Pons (tissue), 1 donor: Measurements from ENCODE around the gene ALDH1L2.
"Not testable (repeated sequence)": the region's sequence is repeated elsewhere in the genome, so short reads cannot be mapped to it uniquely, and the experiment has no call there.

Source experiments
- DNase-seq: peaks from one replicate; pipeline ENCODE4 v3.0.0-alpha.2; 2016; ENCODE audit warnings: low spot score

The ALDH1L2 gene

DNA sequence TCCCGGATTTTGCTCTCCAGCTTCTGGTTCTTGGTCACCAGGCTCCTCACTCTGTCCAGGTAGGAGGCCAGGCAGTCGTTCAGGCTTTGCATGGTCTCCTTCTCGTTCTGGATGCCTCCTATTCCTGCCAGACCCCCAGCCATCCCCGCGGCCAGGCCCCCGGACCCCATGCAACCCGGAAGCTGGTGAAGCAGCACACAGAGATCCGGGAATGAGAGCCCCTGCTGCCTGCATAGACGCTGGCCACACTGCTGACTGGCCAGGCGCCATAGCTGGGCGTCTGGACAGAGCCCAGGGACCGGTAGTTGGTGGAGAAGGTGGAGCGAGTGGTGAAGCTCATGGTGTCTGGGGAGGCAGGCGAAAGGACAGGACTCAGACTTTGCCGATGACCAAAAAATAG lies 106.6 kb downstream of the ALDH1L2 start:
- not testable (repeated sequence) for DNase-seq

DNA sequence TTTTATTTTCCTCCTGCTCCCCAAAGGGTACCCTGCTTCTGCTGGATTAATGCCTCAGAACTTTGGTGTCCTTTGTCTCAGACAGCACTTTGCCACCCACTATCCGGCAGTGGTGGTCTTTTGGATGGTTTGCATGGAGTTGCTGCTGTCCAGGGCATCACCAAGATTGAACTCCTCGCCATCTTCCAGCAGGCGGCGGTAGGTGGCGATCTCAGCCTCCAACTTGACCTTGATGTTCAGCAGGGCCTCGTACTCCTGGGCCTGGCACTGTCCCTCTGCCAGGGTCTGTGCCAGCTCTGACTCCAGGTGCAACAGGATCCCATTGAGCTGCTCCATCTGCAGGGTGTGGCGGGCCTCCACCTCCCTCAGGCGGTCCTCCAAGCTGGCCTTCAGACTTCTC lies 107.6 kb downstream of the ALDH1L2 start:
- DNase-seq: no peak

DNA sequence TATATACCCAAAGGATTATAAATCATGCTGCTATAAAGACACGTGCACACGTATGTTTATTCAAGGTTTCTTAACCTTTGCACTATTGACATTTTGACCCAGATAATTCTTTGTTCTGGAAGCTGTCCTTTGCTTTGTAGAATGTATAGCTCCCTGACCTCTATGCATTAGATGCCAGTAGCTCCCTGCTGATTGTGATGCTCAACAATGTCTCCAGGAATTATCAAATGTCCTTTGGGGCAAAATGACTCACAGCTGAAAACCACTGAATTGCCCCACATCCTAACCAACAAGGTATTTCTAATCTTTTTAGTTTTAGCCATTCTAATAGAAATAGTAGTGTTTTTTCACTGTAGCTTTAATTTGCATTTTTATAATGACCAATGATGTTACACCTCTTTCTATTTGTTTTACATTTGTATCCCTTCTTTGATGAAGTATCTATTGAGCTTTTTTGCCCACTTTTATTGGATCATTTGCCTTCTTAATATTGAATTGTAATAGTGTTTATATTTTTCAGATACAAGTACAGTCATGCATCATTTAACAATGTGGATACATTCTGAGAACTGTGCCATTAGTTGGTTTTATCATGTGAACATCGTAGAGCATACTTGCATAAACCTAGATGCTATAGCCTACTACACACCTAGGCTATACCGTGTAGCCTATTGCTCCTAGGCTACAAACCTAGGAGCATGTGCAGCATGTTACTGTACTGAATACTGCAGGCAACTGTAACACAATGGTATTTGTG lies 108.5 kb downstream of the ALDH1L2 start:
- no peak for DNase-seq

DNA sequence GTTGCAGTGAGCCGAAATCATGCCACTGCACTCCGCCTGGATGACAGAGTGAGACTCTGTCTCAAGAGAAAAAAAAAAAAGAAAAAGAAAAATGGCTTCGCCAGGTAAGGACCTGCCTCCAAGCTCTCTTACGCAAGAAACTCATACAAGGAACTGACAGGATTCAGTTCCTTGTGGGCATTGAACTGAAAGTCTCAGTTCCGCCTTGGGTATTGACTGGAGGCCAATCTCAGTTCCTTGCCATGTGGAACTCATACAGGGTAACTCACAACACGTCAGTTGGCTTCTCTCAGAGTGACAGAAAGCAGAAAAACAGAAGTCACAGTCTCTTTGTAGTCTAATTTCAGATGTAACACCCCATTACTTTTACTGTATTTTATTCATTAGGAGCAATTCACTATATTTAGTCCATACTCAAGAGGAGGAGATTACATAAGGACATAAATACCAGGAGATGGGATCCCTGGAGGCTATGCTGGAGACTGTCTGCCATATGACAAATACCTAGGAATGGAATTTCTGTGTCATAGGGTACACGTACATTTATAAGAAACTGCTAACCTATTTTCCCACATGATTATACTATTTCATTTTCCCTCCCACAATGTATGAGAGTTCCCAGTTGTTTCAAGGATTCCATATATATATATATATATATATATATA lies 109.5 kb downstream of the ALDH1L2 start:
- peak; percentile 86 for DNase-seq

DNA sequence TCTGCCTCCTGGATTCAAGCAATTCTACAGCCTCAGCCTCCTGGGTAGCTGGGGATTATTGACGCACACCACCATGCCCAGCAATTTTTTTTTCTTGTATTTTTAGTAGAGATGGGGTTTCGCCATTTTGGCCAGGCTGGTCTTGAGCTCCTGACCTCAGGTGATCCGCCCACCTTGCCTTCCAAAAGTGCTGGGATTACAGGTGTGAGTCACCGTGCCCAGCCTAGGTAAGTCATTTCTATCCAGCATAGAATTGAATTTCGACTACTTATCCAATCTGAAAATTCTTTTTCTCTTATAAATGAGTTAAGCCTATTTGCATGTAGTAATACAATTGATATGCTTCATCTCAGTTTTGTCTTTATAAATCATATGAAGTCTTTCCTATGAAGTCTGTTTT lies 111.0 kb downstream of the ALDH1L2 start:
- DNase-seq: no peak

DNA sequence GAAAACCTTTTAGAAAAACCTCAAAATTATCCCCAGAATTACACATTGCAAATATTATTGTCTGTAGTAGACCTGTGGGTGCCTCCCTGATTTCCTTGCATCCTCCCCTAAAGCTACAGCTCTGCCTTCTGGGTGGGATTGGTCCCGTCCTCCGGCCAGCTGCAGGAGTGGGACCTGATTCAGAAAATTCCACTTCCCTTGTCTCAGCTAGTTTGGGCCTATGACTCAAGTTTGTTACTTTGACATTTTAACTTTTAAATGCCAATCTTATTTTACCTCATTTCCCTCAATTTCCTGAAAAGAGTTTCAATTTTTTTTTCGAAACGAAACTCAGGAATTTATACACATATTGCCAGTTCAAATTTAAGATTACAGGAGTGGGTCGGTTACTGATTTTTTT lies 113.0 kb downstream of the ALDH1L2 start:
- no peak for DNase-seq
